DOHH2 (cell line): ENCODE results near the gene NPAS2.

Experiments used
- H3F3A ChIP-seq: fragments of 200-600 bp; sonication (generic), shearing (Covaris generic); 2 replicates; pipeline ENCODE4 v1.6.0; 2016; ENCODE audit warnings: antibody characterized with exemption, mild to moderate bottlenecking; ENCODE audit not compliant: control insufficient read depth, insufficient read depth
- H3K27ac ChIP-seq: fragments of 200-600 bp; sonication (generic); 2 replicates; pipeline ENCODE4 v1.5.1; 2014; ENCODE audit warnings: low read depth, mild to moderate bottlenecking, low read length, moderate library complexity
- H3K27me3 ChIP-seq: fragments of 200-600 bp; sonication (generic); 2 replicates; pipeline ENCODE4 v1.6.1; 2014; ENCODE audit warnings: mild to moderate bottlenecking, low read length, mixed read lengths; ENCODE audit not compliant: control insufficient read depth
- H3K36me3 ChIP-seq: fragments of 200-600 bp; sonication (generic); 2 replicates; pipeline ENCODE4 v1.6.1; 2014; ENCODE audit warnings: mild to moderate bottlenecking, low read length, moderate library complexity, mixed read lengths; ENCODE audit not compliant: control insufficient read depth
- H3K4me1 ChIP-seq: fragments of 200-600 bp; sonication (generic); 2 replicates; pipeline ENCODE4 v1.6.1; 2014; ENCODE audit warnings: mild to moderate bottlenecking, low read length, mixed read lengths; ENCODE audit not compliant: control insufficient read depth
- H3K4me2 ChIP-seq: fragments of 200-600 bp; sonication (generic); 2 replicates; pipeline ENCODE4 v1.6.0; 2014; ENCODE audit warnings: mild to moderate bottlenecking, low read length, moderate library complexity
- H3K4me3 ChIP-seq: fragments of 200-600 bp; sonication (generic); 2 replicates; pipeline ENCODE4 v1.5.1; 2014; ENCODE audit warnings: mild to moderate bottlenecking, low read length, mixed read lengths
- H3K79me2 ChIP-seq: fragments of 200-600 bp; sonication (generic); 2 replicates; pipeline ENCODE4 v1.6.1; 2014; ENCODE audit warnings: mild to moderate bottlenecking, low read length, mixed read lengths; ENCODE audit not compliant: control insufficient read depth
- H3K9me2 ChIP-seq: fragments of 200-600 bp; sonication (generic); replicated peaks from 2 replicates; pipeline ENCODE4 v1.6.1; 2014; ENCODE audit warnings: mild to moderate bottlenecking, low read length, mixed read lengths; ENCODE audit not compliant: control insufficient read depth
- H3K9me3 ChIP-seq: fragments of 200-600 bp; sonication (generic); 2 replicates; pipeline ENCODE4 v1.6.1; 2014; ENCODE audit warnings: antibody characterized with exemption, low read length, mixed read lengths; ENCODE audit not compliant: control insufficient read depth, insufficient read depth
- H4K20me1 ChIP-seq: fragments of 200-600 bp; sonication (generic); 2 replicates; pipeline ENCODE4 v1.6.0; 2014; ENCODE audit warnings: low read depth, mild to moderate bottlenecking, antibody characterized with exemption, low read length, moderate library complexity; ENCODE audit not compliant: control insufficient read depth, insufficient read depth
- EZH2phosphoT487 ChIP-seq: fragments of 200-600 bp; sonication (generic); IDR thresholded peaks from 2 replicates; pipeline ENCODE4 v1.6.1; 2017; ENCODE audit warnings: borderline replicate concordance, mild to moderate bottlenecking, antibody characterized with exemption, low read length, moderate library complexity, mixed read lengths
- TF ChIP-seq, protein P1 (sequence below): fragments of 200-600 bp; sonication (generic); IDR thresholded peaks from one replicate; pipeline ENCODE4 v1.5.1; 2014; ENCODE audit warnings: antibody characterized with exemption, mild to moderate bottlenecking, low read depth, low read length; ENCODE audit not compliant: poor library complexity, severe bottlenecking

The NPAS2 gene

DNA sequence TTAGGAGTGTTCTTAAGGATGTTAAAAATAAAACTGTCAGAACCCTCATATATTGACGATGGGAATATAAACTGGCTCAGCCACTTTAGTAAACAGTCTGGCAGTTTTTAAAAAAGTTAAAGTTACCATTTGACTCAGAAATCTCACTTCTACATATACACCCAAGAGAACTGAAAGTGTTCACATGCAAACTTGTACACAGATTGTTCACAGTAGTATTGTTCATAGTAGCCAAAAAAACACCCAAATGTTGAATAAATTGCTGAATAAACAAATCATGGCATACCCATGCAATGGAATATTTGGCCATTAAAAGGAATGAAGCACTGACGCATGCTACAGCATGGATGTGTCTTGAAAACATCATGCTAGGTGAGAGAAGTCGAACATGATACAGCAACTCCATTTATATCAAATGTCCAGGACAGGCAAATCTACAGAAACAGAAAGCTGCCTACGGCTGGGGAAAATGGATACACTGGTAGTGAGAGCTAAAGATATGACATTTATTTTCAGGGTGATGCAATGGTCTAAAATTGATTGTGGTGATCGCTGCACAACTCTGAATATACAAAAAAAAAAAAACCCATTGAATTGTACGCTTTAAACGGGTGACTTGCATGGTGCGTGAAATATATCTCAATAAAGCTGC is 192.2 kb downstream of the NPAS2 start:
- no peaks in the 10 kb centered on the region; the same call in 1 of the 2 replicates for H4K20me1 ChIP-seq
- TF ChIP-seq EZH2phosphoT487: no peak
- TF ChIP-seq, protein P1, sequence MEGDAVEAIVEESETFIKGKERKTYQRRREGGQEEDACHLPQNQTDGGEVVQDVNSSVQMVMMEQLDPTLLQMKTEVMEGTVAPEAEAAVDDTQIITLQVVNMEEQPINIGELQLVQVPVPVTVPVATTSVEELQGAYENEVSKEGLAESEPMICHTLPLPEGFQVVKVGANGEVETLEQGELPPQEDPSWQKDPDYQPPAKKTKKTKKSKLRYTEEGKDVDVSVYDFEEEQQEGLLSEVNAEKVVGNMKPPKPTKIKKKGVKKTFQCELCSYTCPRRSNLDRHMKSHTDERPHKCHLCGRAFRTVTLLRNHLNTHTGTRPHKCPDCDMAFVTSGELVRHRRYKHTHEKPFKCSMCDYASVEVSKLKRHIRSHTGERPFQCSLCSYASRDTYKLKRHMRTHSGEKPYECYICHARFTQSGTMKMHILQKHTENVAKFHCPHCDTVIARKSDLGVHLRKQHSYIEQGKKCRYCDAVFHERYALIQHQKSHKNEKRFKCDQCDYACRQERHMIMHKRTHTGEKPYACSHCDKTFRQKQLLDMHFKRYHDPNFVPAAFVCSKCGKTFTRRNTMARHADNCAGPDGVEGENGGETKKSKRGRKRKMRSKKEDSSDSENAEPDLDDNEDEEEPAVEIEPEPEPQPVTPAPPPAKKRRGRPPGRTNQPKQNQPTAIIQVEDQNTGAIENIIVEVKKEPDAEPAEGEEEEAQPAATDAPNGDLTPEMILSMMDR: no peak

DNA sequence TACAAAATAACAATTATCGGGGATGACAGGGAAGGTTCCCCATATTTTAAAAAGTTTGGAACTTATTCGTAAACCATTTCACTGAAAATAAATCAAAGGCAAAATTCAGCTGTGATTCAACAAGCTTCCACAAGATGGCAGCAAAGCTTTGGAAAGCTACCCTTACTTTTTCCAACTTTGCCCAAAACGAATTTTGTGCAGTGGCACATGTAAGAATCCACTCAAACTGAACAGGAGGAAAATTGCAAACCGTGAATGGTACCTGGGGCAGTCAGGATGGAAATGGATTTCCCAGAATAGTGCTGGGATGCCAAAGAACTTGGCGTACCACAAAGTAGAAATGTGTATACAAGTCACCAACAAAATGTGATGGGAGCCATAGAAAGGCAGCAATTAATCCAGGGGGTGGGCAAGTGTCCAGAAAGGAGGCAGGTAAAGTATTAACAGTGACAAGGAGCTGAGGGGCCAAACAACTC is 192.8 kb downstream of the NPAS2 start:
- no peak overlapping the region for H3K4me2 ChIP-seq
- H3K27me3 ChIP-seq: no peaks in the 10 kb centered on the region
- no peaks in the 10 kb centered on the region for H3K4me1 ChIP-seq
- H3K9me2 ChIP-seq: no peaks in the 10 kb centered on the region
- H3K36me3 ChIP-seq: peaks cover 43% of the 10 kb centered on the region
- peaks cover 2% of the 10 kb centered on the region; the same call in 1 of the 2 replicates for H3K9me3 ChIP-seq
- H3F3A ChIP-seq: peaks cover 37% of the 10 kb centered on the region
- no peaks in the 10 kb centered on the region for H3K79me2 ChIP-seq
- no peak overlapping the region for H3K27ac ChIP-seq
- H3K4me3 ChIP-seq: no peak overlapping the region
- no peak for TF ChIP-seq EZH2phosphoT487
- TF ChIP-seq, protein P1: peak; percentile 88
- no peaks in the 10 kb centered on the region; the same call in 1 of the 2 replicates for H4K20me1 ChIP-seq

More for the DNA sequence above, 192.2 kb downstream of the NPAS2 start:
- H3K36me3 ChIP-seq: peaks cover 48% of the 10 kb centered on the region
- H3K27ac ChIP-seq: no peak overlapping the region
- no peaks in the 10 kb centered on the region for H3K9me2 ChIP-seq
- no peaks in the 10 kb centered on the region for H3K79me2 ChIP-seq
- no peaks in the 10 kb centered on the region for H3K27me3 ChIP-seq
- H3K4me3 ChIP-seq: no peak overlapping the region
- peaks cover 43% of the 10 kb centered on the region for H3F3A ChIP-seq
- no peak overlapping the region for H3K4me2 ChIP-seq
- peaks cover 2% of the 10 kb centered on the region; the same call in 1 of the 2 replicates for H3K9me3 ChIP-seq
- no peaks in the 10 kb centered on the region for H3K4me1 ChIP-seq

DNA sequence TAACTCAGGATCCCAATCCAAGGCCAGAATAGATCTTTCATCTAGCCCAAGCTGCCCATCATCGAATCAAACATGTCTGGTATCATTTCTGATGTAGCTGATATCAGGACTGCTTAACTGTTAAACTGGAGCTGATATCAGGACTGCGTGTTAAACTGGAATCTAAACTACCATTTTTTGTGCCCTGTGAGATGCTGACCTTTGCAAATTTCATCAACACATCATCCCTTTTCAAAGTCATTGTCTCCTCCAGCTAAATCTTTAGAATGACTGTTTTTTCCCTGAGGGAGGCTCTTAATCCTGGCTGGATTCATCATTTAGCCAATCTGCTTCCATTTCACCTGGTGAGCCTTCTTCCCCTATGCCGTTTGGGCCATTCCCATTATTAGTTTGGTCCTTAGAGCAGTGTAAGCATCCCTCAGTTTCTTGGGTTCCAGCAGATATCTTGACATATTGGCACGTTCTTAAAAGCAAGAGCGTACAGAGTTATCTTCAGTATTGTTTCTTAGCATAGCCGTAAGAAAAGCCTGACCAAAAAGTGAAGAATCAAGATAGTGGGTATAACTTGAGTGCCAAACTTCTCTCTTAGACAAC is 194.4 kb downstream of the NPAS2 start:
- Histone ChIP-seq H3K9me3 (peaks cover 2% of the 10 kb centered on the region; the same call in 1 of the 2 replicates), H3K9me2 (no peaks in the 10 kb centered on the region), H4K20me1 (no peaks in the 10 kb centered on the region; the same call in 1 of the 2 replicates), H3F3A (peaks cover 28% of the 10 kb centered on the region), H3K36me3 (peaks cover 31% of the 10 kb centered on the region), H3K27me3 (no peaks in the 10 kb centered on the region), H3K27ac (no peak overlapping the region), H3K79me2 (no peaks in the 10 kb centered on the region), H3K4me3 (no peak overlapping the region), H3K4me2 (no peak overlapping the region), H3K4me1 (no peaks in the 10 kb centered on the region)
- no peak for TF ChIP-seq EZH2phosphoT487
- TF ChIP-seq, protein P1: no peak
